GM18502 (cell line): ENCODE results near the gene GRIN3B.

Experiments
- ATAC-seq: cut with Tn5 transposase; IDR thresholded peaks from one replicate; pipeline ENCODE4 v1.9.1; 2021; ENCODE audit warnings: mild to moderate bottlenecking; ENCODE audit not compliant: unreplicated experiment, poor library complexity

Gene GRIN3B

DNA sequence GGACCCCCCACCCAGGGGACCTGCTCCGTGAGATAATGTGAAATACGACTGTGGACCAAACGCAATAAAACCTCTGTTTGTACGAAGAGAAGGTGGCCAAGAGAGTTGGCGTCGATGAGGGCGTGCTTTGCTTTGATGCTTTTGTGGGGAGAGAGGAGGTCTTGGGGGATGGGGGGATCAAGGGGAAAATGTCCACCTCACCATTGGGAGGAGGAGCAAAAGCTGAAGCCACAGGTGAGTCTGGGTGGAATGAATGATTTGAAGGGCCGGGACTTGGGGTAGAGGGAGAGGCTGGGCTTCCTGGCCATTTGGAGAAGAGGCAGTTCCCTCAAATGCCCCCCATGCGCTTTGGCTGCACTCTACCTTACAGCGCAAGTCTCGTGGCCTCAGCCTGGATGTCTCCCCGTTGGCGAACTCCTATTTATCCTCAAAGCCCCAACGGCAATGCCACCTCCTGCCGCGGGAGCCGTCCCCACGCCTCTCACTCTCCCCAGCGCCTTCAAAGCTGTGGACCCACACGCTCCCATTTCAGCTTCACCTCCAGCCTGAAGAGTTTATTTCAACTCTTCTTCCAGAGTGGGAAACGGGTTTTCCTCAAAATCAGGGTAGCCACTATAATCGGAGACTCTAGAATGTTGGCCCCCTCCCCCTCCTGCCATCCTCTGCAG lies 38.9 kb downstream of the GRIN3B start:
- ATAC-seq: no peak

DNA sequence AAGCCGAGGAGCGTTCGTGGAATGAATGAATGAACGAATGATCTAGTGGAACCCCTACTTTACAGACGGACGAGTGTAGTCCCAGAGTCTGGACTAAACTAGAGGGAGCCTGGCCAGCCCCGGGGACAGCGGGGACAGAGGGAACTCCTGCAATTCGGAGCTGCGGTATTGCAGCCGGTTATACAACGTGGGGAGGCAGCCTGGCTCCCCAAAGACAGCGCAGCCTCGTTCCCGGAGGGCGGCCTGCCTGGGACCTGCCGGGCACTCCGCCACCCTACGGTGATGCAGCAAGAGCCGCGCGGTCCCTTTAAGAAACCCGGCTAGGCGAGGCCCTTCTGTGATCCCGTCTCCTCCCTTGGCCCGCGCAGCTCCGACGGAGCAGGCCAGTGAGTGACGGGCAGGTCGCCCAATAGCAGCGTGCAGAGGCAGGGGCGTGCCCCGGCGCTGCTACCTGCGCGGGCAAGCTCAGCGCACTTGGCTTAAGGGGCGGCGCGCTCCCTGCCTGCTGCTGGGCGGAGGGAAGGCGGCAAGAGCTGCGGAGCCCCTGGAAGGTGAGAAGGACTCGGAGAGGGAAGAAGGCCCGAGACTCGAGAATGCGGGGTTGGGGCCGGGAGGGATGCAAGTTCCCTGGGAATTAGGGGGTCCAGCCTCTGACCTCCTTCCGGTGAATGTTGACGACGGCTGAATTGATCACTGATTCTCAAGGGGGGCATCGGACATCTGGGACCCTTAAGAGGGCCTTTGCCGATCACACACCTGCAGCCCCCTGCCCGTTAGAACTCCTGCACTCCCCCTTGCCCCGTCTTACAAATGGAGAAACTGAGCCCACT lies 39.6 kb downstream of the GRIN3B start, which contains the start of gene ABCA7:
Gene ABCA7 (plus strand): TSS at position 462 of the 830 bp plus-strand sequence. CDS start 1,255 bp downstream, outside the sequence.
- peak; percentile 74 for ATAC-seq

DNA sequence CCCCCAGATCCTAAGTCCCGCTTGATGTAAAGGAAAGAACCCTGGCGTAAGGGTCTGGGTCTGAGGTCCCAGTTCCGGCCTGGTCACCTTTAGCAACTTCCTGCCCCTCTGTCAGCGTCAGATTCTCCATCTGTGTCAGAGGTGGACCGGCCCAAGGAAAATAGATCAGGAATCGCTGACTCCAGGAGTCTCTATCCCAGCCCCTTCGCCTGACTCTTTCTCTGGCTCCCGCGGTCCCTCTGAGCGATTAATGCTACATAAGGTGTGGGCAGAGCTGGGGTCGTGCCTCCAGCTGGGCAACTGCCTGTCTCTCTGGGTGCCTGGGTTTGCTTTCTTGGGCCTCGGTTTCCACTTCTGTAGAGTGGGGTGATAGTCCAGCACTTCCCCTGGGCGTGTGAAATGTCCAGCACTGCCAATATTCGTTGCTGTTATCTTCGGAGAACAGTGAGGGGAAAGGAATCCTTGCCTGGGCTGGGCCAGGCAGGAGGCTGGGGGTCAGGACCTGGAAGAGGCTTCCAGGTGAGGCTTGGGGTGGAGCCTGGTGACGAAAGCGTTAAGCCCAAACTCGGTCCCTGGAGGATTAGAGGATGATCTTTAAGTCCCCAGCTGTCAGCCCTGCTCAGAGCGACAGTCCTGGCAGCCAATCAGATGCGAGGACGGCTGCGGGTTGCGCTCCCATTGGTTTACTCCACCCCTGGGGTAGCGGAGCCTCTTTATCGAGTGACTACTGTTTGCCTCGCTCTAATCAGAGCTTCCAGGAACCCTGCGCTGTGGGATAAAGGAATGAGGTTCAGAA lies 40.5 kb downstream of the GRIN3B start:
- peak; percentile 43 for ATAC-seq

DNA sequence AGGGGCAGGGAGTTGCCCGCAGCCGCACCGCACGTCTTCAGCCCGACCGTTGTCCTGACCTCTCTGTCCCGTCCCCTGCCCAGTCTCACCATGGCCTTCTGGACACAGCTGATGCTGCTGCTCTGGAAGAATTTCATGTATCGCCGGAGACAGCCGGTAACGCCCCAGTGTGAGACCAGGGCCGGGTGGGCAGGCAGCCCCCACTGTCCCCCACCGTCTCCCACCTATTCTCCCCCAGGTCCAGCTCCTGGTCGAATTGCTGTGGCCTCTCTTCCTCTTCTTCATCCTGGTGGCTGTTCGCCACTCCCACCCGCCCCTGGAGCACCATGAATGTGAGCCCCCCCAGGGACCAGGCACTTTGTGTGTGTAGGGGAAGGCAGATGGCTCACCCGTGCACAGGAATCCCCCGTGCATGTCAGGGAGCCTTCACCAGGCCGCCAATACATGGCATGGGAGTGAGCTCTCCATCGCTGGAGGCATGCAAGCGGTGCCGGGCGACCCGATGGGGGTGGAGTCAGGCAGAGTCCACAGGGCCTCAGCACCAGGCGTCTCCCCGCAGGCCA lies 41.1 kb downstream of the GRIN3B start:
- no peak for ATAC-seq

DNA sequence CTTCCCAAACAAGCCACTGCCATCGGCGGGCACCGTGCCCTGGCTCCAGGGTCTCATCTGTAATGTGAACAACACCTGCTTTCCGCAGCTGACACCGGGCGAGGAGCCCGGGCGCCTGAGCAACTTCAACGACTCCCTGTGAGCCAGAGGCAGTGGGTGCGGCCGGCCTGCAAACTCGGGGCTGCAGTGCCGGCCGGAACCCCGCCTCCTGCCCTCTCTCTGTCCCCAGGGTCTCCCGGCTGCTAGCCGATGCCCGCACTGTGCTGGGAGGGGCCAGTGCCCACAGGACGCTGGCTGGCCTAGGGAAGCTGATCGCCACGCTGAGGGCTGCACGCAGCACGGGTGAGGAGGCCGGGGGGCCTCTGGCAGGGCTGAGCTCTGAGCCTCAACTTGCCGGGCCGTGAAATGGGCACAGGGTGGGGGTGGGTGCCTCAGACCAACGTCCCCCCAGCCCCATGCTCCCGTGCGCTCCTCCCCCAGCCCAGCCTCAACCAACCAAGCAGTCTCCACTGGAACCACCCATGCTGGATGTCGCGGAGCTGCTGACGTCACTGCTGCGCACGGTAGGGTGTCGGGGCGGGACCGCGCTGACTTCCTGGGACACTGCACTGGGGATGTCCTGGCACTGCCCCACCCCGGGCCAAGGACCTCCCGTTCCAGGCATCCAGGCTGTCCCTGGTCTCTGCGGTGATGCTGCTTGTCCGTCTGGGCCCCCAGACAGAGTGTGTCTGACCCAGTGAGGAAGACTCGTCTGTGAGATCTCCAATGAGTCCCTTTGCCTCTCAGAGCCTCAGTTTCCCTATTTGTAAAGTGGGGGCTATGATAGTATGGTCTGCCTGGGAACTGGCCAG lies 41.8 kb downstream of the GRIN3B start:
- no peak for ATAC-seq

DNA sequence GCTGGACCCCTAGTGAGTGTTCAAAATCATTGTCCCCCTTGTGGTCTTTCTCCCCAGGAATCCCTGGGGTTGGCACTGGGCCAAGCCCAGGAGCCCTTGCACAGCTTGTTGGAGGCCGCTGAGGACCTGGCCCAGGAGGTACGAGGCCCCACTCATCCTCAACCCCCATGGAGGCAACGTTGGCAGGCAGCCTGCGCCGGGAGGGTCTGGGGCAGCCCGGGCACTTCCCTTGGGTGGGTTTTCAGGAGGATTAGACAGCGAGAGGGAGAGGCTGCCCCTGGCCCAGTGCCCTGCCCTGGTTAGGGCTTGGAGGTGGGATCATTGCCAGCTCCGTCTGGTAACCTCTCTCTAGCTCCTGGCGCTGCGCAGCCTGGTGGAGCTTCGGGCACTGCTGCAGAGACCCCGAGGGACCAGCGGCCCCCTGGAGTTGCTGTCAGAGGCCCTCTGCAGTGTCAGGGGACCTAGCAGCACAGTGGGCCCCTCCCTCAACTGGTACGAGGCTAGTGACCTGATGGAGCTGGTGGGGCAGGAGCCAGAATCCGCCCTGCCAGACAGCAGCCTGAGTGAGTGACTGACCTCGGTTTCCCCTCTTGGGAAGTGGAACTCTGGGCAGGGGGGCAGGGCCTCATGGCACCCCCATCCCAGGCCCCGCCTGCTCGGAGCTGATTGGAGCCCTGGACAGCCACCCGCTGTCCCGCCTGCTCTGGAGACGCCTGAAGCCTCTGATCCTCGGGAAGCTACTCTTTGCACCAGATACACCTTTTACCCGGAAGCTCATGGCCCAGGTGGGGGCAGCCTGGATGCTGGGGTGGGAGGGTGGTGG lies 42.7 kb downstream of the GRIN3B start:
- no peak for ATAC-seq

DNA sequence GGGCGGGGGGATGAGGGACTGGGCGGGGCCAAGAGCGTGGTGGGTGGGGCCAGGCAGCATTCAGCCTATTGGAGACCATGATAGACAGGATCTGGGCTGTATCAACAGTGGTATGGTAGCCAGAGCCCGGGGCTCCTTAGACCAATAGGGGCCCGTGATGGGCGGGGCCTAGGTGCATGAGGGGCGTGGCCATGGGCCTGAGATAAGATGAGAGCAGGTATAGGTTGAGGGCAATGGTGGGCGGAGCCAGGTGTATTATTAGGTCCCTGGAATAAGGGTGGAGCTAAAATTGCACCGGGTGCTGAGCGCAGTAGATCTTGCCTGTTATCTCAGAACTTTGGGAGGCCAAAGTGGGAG lies 45.0 kb downstream of the GRIN3B start:
- no peak for ATAC-seq

DNA sequence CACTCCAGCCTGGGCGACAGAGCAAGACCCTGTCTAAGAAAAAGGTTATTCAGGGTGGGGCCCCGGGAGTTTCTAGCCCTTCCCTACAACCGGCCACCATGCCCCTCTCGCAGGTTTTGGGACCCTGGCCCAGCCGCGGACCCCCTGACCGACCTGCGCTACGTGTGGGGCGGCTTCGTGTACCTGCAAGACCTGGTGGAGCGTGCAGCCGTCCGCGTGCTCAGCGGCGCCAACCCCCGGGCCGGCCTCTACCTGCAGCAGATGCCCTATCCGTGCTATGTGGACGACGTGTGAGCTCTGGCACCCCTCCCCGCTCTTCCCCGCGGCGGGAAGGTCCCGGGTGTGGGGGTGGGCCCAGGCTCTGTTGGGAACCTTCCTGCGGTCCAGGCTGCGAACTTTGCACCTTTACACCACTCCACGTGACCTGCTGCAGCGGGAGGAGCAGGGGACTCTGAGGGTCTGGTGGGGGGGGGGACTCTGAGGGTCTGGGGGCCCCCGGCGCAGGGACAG lies 46.0 kb downstream of the GRIN3B start:
- ATAC-seq: no peak

DNA sequence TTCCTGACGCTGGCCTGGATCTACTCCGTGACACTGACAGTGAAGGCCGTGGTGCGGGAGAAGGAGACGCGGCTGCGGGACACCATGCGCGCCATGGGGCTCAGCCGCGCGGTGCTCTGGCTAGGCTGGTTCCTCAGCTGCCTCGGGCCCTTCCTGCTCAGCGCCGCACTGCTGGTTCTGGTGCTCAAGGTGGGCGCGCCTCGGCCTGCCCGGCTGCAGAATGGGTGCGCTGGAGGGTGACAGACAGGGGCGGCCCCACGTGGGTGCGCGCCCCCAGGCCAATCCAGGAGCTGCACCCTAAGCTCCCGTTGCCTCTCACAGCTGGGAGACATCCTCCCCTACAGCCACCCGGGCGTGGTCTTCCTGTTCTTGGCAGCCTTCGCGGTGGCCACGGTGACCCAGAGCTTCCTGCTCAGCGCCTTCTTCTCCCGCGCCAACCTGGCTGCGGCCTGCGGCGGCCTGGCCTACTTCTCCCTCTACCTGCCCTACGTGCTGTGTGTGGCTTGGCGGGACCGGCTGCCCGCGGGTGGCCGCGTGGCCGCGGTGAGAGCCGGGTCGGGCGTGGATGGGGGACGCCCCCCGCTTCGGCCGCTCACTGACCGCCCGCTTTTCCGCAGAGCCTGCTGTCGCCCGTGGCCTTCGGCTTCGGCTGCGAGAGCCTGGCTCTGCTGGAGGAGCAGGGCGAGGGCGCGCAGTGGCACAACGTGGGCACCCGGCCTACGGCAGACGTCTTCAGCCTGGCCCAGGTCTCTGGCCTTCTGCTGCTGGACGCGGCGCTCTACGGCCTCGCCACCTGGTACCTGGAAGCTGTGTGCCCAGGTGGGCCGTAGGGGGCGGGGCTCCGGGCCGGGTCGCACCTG lies 46.8 kb downstream of the GRIN3B start:
- ATAC-seq: no peak

DNA sequence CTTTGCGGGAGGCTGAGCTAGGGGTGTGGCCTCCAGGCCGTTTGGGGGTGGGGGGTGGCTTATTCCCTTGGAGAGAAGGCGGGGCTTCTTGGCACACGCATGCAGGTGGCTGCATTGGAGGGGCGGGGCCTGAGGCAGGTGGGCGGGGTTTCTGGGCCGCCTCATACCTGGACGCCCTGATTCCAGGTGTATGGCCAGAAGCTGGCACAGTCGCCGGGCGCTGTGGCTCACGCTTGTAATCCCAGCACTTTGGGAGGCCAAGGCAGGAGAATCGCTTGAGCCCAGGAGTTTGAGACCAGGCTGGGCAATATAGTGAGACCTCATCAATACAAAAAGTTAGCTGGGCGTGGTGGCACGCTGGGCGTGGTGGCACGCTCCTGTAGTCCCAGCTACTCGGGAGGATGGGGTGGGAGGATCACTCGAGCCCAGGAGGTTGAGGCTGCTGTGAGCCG lies 47.5 kb downstream of the GRIN3B start:
- no peak for ATAC-seq

DNA sequence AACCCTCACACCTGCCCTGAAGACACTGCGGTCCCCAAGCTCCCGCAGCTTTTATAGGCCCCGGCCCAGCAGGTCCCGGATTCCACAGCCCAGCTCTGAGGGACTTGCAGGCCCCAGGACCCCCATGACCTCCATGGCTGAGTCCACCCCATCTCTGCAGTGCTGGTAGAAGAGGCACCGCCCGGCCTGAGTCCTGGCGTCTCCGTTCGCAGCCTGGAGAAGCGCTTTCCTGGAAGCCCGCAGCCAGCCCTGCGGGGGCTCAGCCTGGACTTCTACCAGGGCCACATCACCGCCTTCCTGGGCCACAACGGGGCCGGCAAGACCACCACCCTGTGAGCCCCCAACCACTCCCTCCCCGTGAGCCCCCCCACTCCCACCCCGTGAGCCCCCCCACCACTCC lies 48.9 kb downstream of the GRIN3B start:
- ATAC-seq: no peak

DNA sequence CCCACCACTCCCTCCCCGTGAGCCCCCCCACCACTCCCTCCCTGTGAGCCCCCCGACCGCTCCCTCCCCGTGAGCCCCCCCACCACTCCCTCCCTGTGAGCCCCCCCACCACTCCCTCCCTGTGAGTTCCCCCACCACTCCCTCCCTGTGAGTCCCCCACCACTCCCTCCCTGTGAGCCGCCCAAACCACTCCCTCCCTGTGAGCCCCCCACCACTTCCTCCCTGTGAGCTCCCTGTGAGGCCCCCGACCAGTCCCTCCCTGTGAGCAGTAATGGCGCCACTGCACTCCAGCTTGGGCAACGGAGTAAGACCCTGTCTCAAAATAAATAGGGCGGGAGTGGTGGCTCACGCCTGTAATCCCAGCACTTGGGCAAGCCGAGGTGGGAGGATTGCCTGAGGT lies 49.6 kb downstream of the GRIN3B start:
- no peak for ATAC-seq

DNA sequence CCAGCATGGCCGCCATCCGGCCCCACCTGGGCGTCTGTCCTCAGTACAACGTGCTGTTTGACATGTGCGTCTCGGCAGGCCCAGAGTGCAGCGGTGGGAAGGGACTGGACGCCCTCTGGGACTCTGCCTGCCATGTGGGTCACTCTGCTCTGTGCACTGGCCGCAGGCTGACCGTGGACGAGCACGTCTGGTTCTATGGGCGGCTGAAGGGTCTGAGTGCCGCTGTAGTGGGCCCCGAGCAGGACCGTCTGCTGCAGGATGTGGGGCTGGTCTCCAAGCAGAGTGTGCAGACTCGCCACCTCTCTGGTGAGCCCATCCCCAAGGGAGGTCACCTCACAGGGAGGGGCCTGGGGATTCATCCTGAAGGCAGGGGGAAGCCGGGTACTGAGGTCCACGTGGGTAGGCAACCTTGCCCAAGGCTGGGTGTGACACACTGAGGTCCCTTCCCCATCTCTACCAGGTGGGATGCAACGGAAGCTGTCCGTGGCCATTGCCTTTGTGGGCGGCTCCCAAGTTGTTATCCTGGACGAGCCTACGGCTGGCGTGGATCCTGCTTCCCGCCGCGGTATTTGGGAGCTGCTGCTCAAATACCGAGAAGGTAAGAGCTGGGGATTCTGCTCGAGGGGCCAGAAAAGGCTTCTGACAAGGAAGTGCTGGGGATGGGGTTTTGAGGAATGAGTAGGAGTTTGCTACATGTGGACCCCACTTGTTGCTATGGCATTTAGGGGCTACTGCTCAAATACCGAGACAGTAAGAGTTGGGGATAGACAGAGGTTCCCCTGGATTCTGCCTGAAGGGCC lies 51.0 kb downstream of the GRIN3B start:
- no peak for ATAC-seq

DNA sequence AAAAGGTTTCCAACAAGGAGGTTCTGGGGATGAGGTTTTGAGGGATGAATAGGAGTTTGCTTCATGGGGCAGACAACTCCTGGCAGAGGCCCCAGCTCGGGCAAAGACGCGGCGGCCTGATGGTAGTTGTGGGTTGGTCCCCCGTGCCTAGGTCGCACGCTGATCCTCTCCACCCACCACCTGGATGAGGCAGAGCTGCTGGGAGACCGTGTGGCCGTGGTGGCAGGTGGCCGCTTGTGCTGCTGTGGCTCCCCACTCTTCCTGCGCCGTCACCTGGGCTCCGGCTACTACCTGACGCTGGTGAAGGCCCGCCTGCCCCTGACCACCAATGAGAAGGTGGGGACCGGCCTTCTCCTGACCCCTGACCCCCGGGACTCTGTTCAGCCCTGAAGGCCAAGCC lies 51.6 kb downstream of the GRIN3B start:
- no peak for ATAC-seq

DNA sequence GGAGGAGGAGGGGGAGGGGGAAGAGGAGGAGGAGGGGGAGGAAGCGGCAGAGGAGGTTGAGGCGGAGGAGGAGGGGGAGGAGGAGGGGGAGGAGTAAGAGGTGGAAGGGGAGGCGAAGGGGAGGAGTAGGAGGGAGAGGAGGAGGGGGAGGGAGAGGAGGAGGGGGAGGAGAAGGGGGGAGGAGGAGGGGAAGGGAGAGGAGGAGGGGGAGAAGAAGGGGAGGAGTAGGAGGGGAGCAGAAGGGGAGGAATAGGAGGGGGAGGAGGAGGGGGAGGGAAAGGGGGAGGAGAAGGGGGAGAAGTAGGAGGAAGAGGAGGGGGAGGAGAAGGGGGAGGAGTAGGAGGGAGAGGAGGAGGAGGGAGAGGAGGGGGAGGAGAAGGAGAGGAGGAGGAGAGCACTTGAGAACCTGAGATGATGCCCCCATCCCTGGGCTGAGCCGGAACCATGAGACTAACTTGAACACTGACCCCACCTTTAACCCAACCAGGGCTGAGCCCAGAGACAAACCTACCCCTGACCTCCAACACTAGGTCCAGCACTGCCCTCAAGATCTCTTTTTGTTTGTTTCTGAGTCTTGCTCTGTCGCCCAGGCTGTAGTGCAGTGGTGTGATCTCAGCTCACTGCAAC lies 52.2 kb downstream of the GRIN3B start:
- no peak for ATAC-seq
